K562 (cell line): Measurements from ENCODE around the gene TNFRSF19. TPM values are rescaled to one million over a fixed set of nuclear protein-coding genes. Genes with fewer than 3 reads are reported as not detected.

ENCODE experiments used
- ATAC-seq: fragments of 200-7000 bp; cut with Tn5 transposase; 3 replicates; pipeline ENCODE4 v1.9.1; 2020; ENCODE audit warnings: moderate library complexity
- BruUV-seq: library from RNA; stranded (reverse); fragments of 400-500 nt; replicated peaks from 2 replicates; lab custom pipeline; 2021; lab: Mats Ljungman, UMichigan
- CTCF ChIA-PET: fragments of 300-600 bp; formaldehyde crosslinking; extraction: SDS; loops from one replicate; lab custom pipeline; 2021; ENCODE audit warnings: low intra/inter-chr PET ratio; lab: Yijun Ruan, JAX
- POLR2A ChIA-PET: fragments of 300-600, 350-650 bp; sonication (Branson Sonifier 250); formaldehyde crosslinking; extraction: SDS; loops from one replicate; lab custom pipeline; 2021; ENCODE audit warnings: antibody characterized with exemption, inconsistent platforms; lab: Yijun Ruan, JAX
- DNase-seq, 4 experiments: peaks; one replicate each; pipeline versions ENCODE4 v3.0.0 to v3.0.0-alpha.2; 2011 to 2018; ENCODE audit warnings: low spot score in 3 of 4, mixed read lengths in 3 of 4; ENCODE audit errors: extremely low read depth in 1 of 4
- FAIRE-seq: peaks from 2 replicates; lab custom pipeline; 2011; peaks lifted over from hg19 to GRCh38; lab: Jason Lieb, UNC
- H2AFZ ChIP-seq: 2 replicates; pipeline ENCODE4 v1.6.0; 2011; ENCODE audit warnings: low read depth, low read length, control low read depth, inconsistent platforms
- H3K27ac ChIP-seq: fragments of 200-600 bp; 3 replicates; pipeline ENCODE4 v1.8.0; 2011; ENCODE audit warnings: low read depth, mild to moderate bottlenecking, control low read depth, inconsistent platforms, low read length, moderate library complexity, mixed read lengths; ENCODE audit errors: extremely low read depth
- H3K27me3 ChIP-seq, 2 experiments: fragments of 300-600 bp in 1 of 2; 2 replicates in 1 of 2; 3 replicates in 1 of 2; pipeline versions ENCODE4 v1.6.0 to v1.8.0; 2011; ENCODE audit warnings: inconsistent platforms in 2 of 2, low read length in 2 of 2, mild to moderate bottlenecking in 1 of 2, mixed read lengths in 1 of 2, moderate library complexity in 1 of 2; ENCODE audit not compliant: control insufficient read depth in 2 of 2, insufficient read depth in 2 of 2
- H3K36me3 ChIP-seq: fragments of 300-600 bp; 3 replicates; pipeline ENCODE4 v1.8.0; 2011; ENCODE audit warnings: mild to moderate bottlenecking, low read length, inconsistent platforms; ENCODE audit not compliant: control insufficient read depth, insufficient read depth
- H3K4me1 ChIP-seq, 2 experiments: fragments of 200-600 bp in 1 of 2; replicated peaks in 1 of 2; 2 replicates in 1 of 2; 3 replicates in 1 of 2; pipeline versions ENCODE4 v1.5.1 to v1.8.0; 2011; ENCODE audit warnings: inconsistent platforms in 2 of 2, low read length in 2 of 2, mild to moderate bottlenecking in 1 of 2, mixed read lengths in 1 of 2, moderate library complexity in 1 of 2; ENCODE audit not compliant: control insufficient read depth in 2 of 2, insufficient read depth in 2 of 2
- H3K4me2 ChIP-seq: 2 replicates; pipeline ENCODE4 v1.6.1; 2011; ENCODE audit warnings: low read length, control low read depth, inconsistent platforms, mixed read lengths; ENCODE audit not compliant: insufficient read depth
- H3K4me3 ChIP-seq: fragments of 200-600 bp; sonication (generic), shearing (Covaris generic); 2 replicates; pipeline ENCODE4 v1.5.1; 2016; ENCODE audit warnings: control low read depth, inconsistent platforms
- H3K79me2 ChIP-seq: fragments of 200-600 bp; 3 replicates; pipeline ENCODE4 v1.8.0; 2011; ENCODE audit warnings: low read length, inconsistent platforms; ENCODE audit not compliant: control insufficient read depth, insufficient read depth
- H3K9ac ChIP-seq, 2 experiments: 2 replicates each; pipeline versions ENCODE4 v1.6.0 to v1.6.1; 2011; ENCODE audit warnings: low read depth in 2 of 2, low read length in 2 of 2, control low read depth in 1 of 2, inconsistent platforms in 1 of 2, mild to moderate bottlenecking in 1 of 2, mixed read lengths in 1 of 2; ENCODE audit not compliant: insufficient read depth in 1 of 2
- H3K9me1 ChIP-seq: one replicate; pipeline ENCODE4 v1.6.0; 2011; ENCODE audit warnings: inconsistent platforms, mild to moderate bottlenecking, low read length, moderate library complexity; ENCODE audit not compliant: control insufficient read depth, insufficient read depth
- H3K9me3 ChIP-seq: replicated peaks from 2 replicates; pipeline ENCODE4 v1.5.1; 2011; ENCODE audit warnings: low read depth, low read length, inconsistent platforms; ENCODE audit not compliant: control insufficient read depth, insufficient read depth
- H4K20me1 ChIP-seq: replicated peaks from 2 replicates; pipeline ENCODE4 v1.6.1; 2011; ENCODE audit warnings: low read length, inconsistent platforms, mixed read lengths; ENCODE audit not compliant: control insufficient read depth, insufficient read depth
- CBFA2T3 ChIP-seq: fragments of 450-650 bp; IDR thresholded peaks from 2 replicates; pipeline ENCODE4 v1.6.1; 2017
- CHAMP1 ChIP-seq: fragments of 450-650 bp; IDR thresholded peaks from 2 replicates; pipeline ENCODE4 v1.6.1; 2016; ENCODE audit warnings: mild to moderate bottlenecking
- FUS ChIP-seq: fragments of 200-400 bp; formaldehyde crosslinking; optimal IDR thresholded peaks from 2 replicates; pipeline ENCODE3; 2017; ENCODE audit warnings: low read depth, low read length
- ILK ChIP-seq: fragments of 450-650 bp; IDR thresholded peaks from 2 replicates; pipeline ENCODE4 v1.6.1; 2016; ENCODE audit warnings: missing genetic modification characterization, low read depth, mild to moderate bottlenecking, missing compliant biosample characterization, moderate library complexity, borderline replicate concordance
- MYBL2 ChIP-seq, 2 experiments: fragments of 450-650 bp in 1 of 2; sonication (generic) in 1 of 2; formaldehyde crosslinking in 1 of 2; IDR thresholded peaks; 2 replicates each; pipeline versions ENCODE4 v1.6.1 to v1.8.1; 2017 to 2022; ENCODE audit warnings: borderline replicate concordance in 1 of 2, inconsistent platforms in 1 of 2, low read depth in 1 of 2, mild to moderate bottlenecking in 1 of 2, missing genetic modification reagents in 1 of 2, moderate library complexity in 1 of 2
- NR0B1 ChIP-seq: fragments of 450-650 bp; IDR thresholded peaks from one replicate; pipeline ENCODE4 v1.6.1; 2018; ENCODE audit warnings: mild to moderate bottlenecking, moderate library complexity; ENCODE audit not compliant: partially characterized antibody
- PHB ChIP-seq: fragments of 250-450 bp; sonication (Bioruptor Pico); IDR thresholded peaks from 2 replicates; pipeline ENCODE4 v1.5.0; 2021
- SETDB1 ChIP-seq: IDR thresholded peaks from one replicate; pipeline ENCODE4 v1.6.1; 2012; ENCODE audit warnings: low read length, control low read depth, inconsistent platforms
- SMC3 ChIP-seq: conservative IDR thresholded peaks from 2 replicates; pipeline ENCODE4 v1.6.1; 2011; ENCODE audit warnings: low read depth, low read length, improper control_type of control experiment; ENCODE audit not compliant: insufficient read depth
- TBP ChIP-seq: optimal IDR thresholded peaks from 2 replicates; pipeline ENCODE3; 2011; ENCODE audit warnings: low read depth, low read length, improper control_type of control experiment
- ZFX ChIP-seq: sonication (generic); formaldehyde crosslinking; IDR thresholded peaks from 2 replicates; pipeline ENCODE4 v1.8.0; 2022; ENCODE audit warnings: mild to moderate bottlenecking, missing genetic modification reagents, moderate library complexity
- ZNF699 ChIP-seq: fragments of 250-450 bp; sonication (Bioruptor Pico); IDR thresholded peaks from 2 replicates; pipeline ENCODE4 v1.8.0; 2021; ENCODE audit warnings: mild to moderate bottlenecking, moderate library complexity; ENCODE audit not compliant: insufficient replicate concordance
- WGBS: fragments of 100-300 bp; shearing (Covaris generic); methylation state at CpG from one replicate; pipeline ENCODE4 v1.1.6; 2016; ENCODE audit warnings: low coverage, mixed read lengths; ENCODE audit not compliant: insufficient coverage; ENCODE audit errors: missing lambda C conversion rate; 5-methylcytosine and 5-hydroxymethylcytosine counted together
- in situ Hi-C: fragments of 300-500 bp; cut with MboI; formaldehyde crosslinking; loops from 4 replicates; pipeline ENCODE4 v1.15.0; 2018; ENCODE audit warnings: inconsistent platforms, mixed read lengths
- intact Hi-C: fragments of 100-400 bp; cut with micrococcal nuclease; formaldehyde crosslinking; loops from 2 replicates; pipeline ENCODE4 v1.14.2; 2022
- polyA plus RNA-seq, 8 experiments: library from polyadenylated mRNA; depleted of rRNA in 4 of 8; stranded (reverse) in 5 of 8; unstranded in 3 of 8; fragments of >200 nt; fragmentation: Nextera tagmentation in 2 of 8; fragmentation: Illumina TruSeq in 1 of 8; extraction: Ambion mirVana in 2 of 8; extraction: Trizol in 1 of 8; gene quantifications; 2 replicates each; pipeline versions ENCODE4 v1.2.1 to v1.2.3, GENCODE V29; 2011 to 2014; ENCODE audit warnings: inconsistent platforms in 1 of 8, missing spikeins in 1 of 8
- total RNA-seq, 7 experiments: library from RNA; depleted of rRNA in 6 of 7; stranded (reverse); fragments of >200 nt in 6 of 7; fragmentation: Illumina TruSeq in 2 of 7; extraction: Trizol in 2 of 7; gene quantifications; 2 replicates each; pipeline versions ENCODE4 v1.2.1 to v1.2.3, GENCODE V29; 2011 to 2021; ENCODE audit warnings: low replicate concordance in 1 of 7

The TNFRSF19 gene
- total and polyA plus RNA-seq, 9 of the 15 experiments (the other 6 are each of a cell fraction or from before 2014, with no cell fraction given), result 0.01 to 0.07 TPM; not detected in 7

GRCh38 chr13:23654111-23655110 is 84.2 kb downstream of the TNFRSF19 start:
- Histone ChIP-seq H3K9me3 (no peaks in the 10 kb centered on the region), H3K27ac (no peak overlapping the region), H4K20me1 (no peaks in the 10 kb centered on the region), H3K27me3 (peaks cover 0 to 6% of the 10 kb centered on the region in 2 experiments; a peak in 2 of 5 replicates), H3K4me3 (no peak overlapping the region), H3K4me2 (no peak overlapping the region), H3K9ac (no peak overlapping the region), H2AFZ (no peak overlapping the region), H3K36me3 (no peaks in the 10 kb centered on the region), H3K9me1 (no peaks in the 10 kb centered on the region), H3K4me1 (no peaks in the 10 kb centered on the region), H3K79me2 (no peaks in the 10 kb centered on the region)
- ATAC-seq (no peak), DNase-seq (no peak), FAIRE-seq (no peak)
- intact Hi-C loops (no loop called here), in situ Hi-C loops (no loop called here)
- TF ChIP-seq CHAMP1 (no peak), CBFA2T3 (no peak), SMC3 (no peak), FUS (no peak), ZFX (no peak), PHB (no peak), ZNF699 (CRISPR knock-in tag) (no peak), ILK (no peak), SETDB1 (no peak), MYBL2 (IDR thresholded peaks at IDR 0.05; ENCODE audit: low read depth) (no peak), MYBL2 (CRISPR knock-in tag; IDR thresholded peaks at IDR 0.05; ENCODE audit: borderline replicate concordance) (no peak), TBP (no peak), NR0B1 (no peak)
- 0% methylated on average over 2 of the region's 11 CpGs for WGBS
- BruUV-seq, result no TSS peak
- POLR2A ChIA-PET, result no interaction called here
- CTCF ChIA-PET, result no interaction called here
